ENCODE results near the gene DHDDS.
"Not testable (repeated sequence)": the region's sequence is repeated elsewhere in the genome, so short reads cannot be mapped to it uniquely, and the experiment has no call there.

Gene DHDDS

GRCh38 chr1:26483980-26484379 lies 51.9 kb downstream of the DHDDS start:
- peak; percentile 27 to 55 for DNase-seq (ENCODE audit: low read depth in 2 of 2)
- no peak overlapping the region for H3K4me3 ChIP-seq (replicated peaks in 1 of 2; ENCODE audit: low read depth in 2 of 2, low read length in 2 of 2)
- no peak for TF ChIP-seq CTCF (IDR thresholded peaks at IDR 0.05; ENCODE audit: low read depth, low read length)

GRCh38 chr1:26490155-26490554 lies 58.0 kb downstream of the DHDDS start:
- no peak overlapping the region for H3K4me3 ChIP-seq (replicated peaks in 1 of 2; ENCODE audit: low read depth in 2 of 2, low read length in 2 of 2)
- TF ChIP-seq CTCF (IDR thresholded peaks at IDR 0.05; ENCODE audit: low read depth, low read length): no peak
- no peak for DNase-seq (ENCODE audit: low read depth in 2 of 2)

- TF ChIP-seq CTCF (IDR thresholded peaks at IDR 0.05; ENCODE audit: low read depth, low read length): no peak
- H3K4me3 ChIP-seq (replicated peaks in 1 of 2; ENCODE audit: low read depth in 2 of 2, low read length in 2 of 2): no peak overlapping the region
- DNase-seq (ENCODE audit: low read depth in 2 of 2): no peak
These were observed 61.1 kb downstream of the DHDDS start for GRCh38 chr1:26493267-26493666.

GRCh38 chr1:26493938-26494337 lies 61.8 kb downstream of the DHDDS start:
- TF ChIP-seq CTCF (IDR thresholded peaks at IDR 0.05; ENCODE audit: low read depth, low read length): no peak
- H3K4me3 ChIP-seq (replicated peaks in 1 of 2; ENCODE audit: low read depth in 2 of 2, low read length in 2 of 2): no peak overlapping the region
- DNase-seq (ENCODE audit: low read depth in 2 of 2): no peak

- TF ChIP-seq CTCF (IDR thresholded peaks at IDR 0.05; ENCODE audit: low read depth, low read length): no peak
- DNase-seq (ENCODE audit: low read depth in 2 of 2): peak in 1 of 2 donors; percentile 65
- H3K4me3 ChIP-seq (replicated peaks in 1 of 2; ENCODE audit: low read depth in 2 of 2, low read length in 2 of 2): no peak overlapping the region
These were observed 64.7 kb downstream of the DHDDS start for GRCh38 chr1:26496861-26497260.

GRCh38 chr1:26498894-26499293 lies 66.8 kb downstream of the DHDDS start:
- H3K4me3 ChIP-seq (replicated peaks in 1 of 2; ENCODE audit: low read depth in 2 of 2, low read length in 2 of 2): no peak overlapping the region
- no peak for DNase-seq (ENCODE audit: low read depth in 2 of 2)
- TF ChIP-seq CTCF (IDR thresholded peaks at IDR 0.05; ENCODE audit: low read depth, low read length): no peak

- peak overlapping the region; percentile 70 to 71 for H3K4me3 ChIP-seq (replicated peaks in 1 of 2; ENCODE audit: low read depth in 2 of 2, low read length in 2 of 2)
- peak; percentile 74 to 84 for DNase-seq (ENCODE audit: low read depth in 2 of 2)
- no peak for TF ChIP-seq CTCF (IDR thresholded peaks at IDR 0.05; ENCODE audit: low read depth, low read length)
These were observed 68.5 kb downstream of the DHDDS start for GRCh38 chr1:26500488-26501175.

- not testable (repeated sequence) for H3K4me3 ChIP-seq (replicated peaks in 1 of 2; ENCODE audit: low read depth in 2 of 2, low read length in 2 of 2); DNase-seq (ENCODE audit: low read depth in 2 of 2)
These were observed 78.6 kb downstream of the DHDDS start for GRCh38 chr1:26510711-26511110.

GRCh38 chr1:26515836-26516235 lies 83.7 kb downstream of the DHDDS start:
- not testable (repeated sequence) for H3K4me3 ChIP-seq (replicated peaks in 1 of 2; ENCODE audit: low read depth in 2 of 2, low read length in 2 of 2); DNase-seq (ENCODE audit: low read depth in 2 of 2)
